Activated CD4-positive, alpha-beta T cell treated with anti-CD3 and anti-CD28 coated beads for 36 hours (primary cell): ENCODE measurements around the gene ANKRD44. TPM values are rescaled to one million over a fixed set of nuclear protein-coding genes. Genes with fewer than 3 reads are reported as not detected.

Experiments
- ATAC-seq: fragments of 200-7000 bp; cut with Tn5 transposase; one replicate; pipeline ENCODE4 v1.10.0; 2021; ENCODE audit warnings: mild to moderate bottlenecking, moderate library complexity
- CTCF ChIA-PET: fragments of 350-600 bp; sonication (Branson Sonifier 250); formaldehyde crosslinking; loops from one replicate; lab custom pipeline; 2021; ENCODE audit warnings: antibody characterized with exemption; lab: Charles Lee
- POLR2A ChIA-PET: fragments of 350-600 bp; sonication (Branson Sonifier 250); formaldehyde crosslinking; loops from one replicate; lab custom pipeline; 2021; ENCODE audit warnings: antibody characterized with exemption, inconsistent platforms; lab: Charles Lee
- DNase-seq: peaks from one replicate; pipeline ENCODE4 v3.0.0-alpha.2; 2020
- H3K27ac Mint-ChIP-seq: one replicate; pipeline ENCODE4 v1.8.0; 2021; ENCODE audit warnings: mixed read lengths
- H3K27me3 Mint-ChIP-seq: one replicate; pipeline ENCODE4 v1.8.0; 2021; ENCODE audit warnings: mixed read lengths
- H3K36me3 Mint-ChIP-seq: one replicate; pipeline ENCODE4 v1.8.0; 2021; ENCODE audit warnings: low read depth, mixed read lengths
- H3K4me1 Mint-ChIP-seq: one replicate; pipeline ENCODE4 v1.8.0; 2021; ENCODE audit warnings: mixed read lengths
- H3K4me3 Mint-ChIP-seq: one replicate; pipeline ENCODE4 v1.8.0; 2021; ENCODE audit warnings: mild to moderate bottlenecking, moderate library complexity, mixed read lengths
- H3K9me3 Mint-ChIP-seq: one replicate; pipeline ENCODE4 v1.8.0; 2021; ENCODE audit warnings: low read depth, mixed read lengths
- intact Hi-C, 2 experiments: fragments of 100-400 bp; cut with DNase I in 1 of 2; cut with micrococcal nuclease in 1 of 2; formaldehyde crosslinking; loops; one replicate each; pipeline versions ENCODE4 v1.14.2 to v1.15.1; 2022 to 2024; cut with DNase I, micrococcal nuclease
- total RNA-seq, 2 experiments: library from RNA; stranded (reverse); gene quantifications; one replicate each; pipeline ENCODE4 v1.2.3, GENCODE V29; 2021

ANKRD44 gene
- total RNA-seq, 2 experiments from 2014 or later: 122 to 181 TPM

DNA sequence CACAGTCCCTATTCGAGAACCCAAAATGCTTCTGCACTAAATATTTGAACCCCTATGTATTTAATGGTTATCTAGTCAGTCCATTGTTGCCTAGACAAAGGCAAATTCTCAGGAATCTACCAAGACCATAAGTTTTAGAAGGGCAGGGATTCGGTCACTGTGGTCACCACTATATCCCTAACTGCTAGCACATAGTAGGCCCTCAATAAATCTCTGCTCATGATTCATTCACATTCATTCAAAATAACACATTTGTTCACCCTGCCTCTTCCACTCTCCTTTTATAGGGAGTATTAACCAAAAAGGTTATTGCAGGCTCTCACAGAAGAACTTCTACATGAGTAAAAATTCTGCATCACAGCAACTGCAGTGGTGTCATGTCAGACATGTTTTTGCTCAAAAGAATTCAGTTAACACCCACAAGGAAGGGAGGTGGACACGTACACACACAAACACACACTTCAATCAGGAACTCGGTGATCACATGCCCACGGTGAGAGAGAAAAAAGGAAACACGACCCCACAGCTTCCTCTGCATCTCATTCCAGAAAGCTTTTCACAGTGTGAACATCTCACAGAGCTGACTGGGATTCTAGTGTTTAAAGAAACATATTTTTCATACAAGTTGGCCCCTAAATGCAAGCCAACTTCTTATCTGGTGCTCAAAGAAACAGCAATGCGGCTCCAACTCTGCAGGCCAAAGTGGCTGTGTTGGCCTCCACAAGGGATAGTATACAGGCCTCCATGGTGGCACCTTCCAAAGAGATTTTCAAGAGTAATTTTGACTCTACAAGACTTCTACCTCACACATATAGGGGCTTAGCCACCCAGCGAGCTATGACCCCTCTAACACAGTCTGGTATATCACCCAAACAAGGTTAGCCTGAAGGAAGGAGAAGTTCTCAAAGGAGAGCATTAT lies 98.0 kb downstream of the ANKRD44 start:
- no peak for ATAC-seq
- DNase-seq: no peak
- peaks cover 98% of the 10 kb centered on the region for H3K4me1 Mint-ChIP-seq
- H3K27ac Mint-ChIP-seq: peak overlapping the region; percentile 99
- intact Hi-C loops: loop anchor here in 1 of 2 experiments (2.0 to 10.0 kb wide), 2 partner anchors 84 to 958 kb away; no protein-coding TSS in a partner anchor
- H3K27me3 Mint-ChIP-seq: no peaks in the 10 kb centered on the region
- H3K4me3 Mint-ChIP-seq: peak overlapping the region; percentile 54
- peaks cover 7% of the 10 kb centered on the region for H3K36me3 Mint-ChIP-seq
- ChIA-PET CTCF (interaction anchor here (0.6 to 1.7 kb wide), 11 partner anchors 15 to 107 kb away, joined by 3 to 6 read pairs (median 4); no protein-coding TSS in a partner anchor), POLR2A (interaction anchor here (0.8 to 1.0 kb wide), 3 partner anchors 28 to 96 kb away, joined by 3 read pairs; no protein-coding TSS in a partner anchor)
- H3K9me3 Mint-ChIP-seq: no peaks in the 10 kb centered on the region

GRCh38 chr2:197211881-197212342 lies 98.7 kb downstream of the ANKRD44 start:
- H3K4me3 Mint-ChIP-seq: peak overlapping the region; percentile 45
- ChIA-PET POLR2A (interaction anchor here (0.6 to 1.0 kb wide), 4 partner anchors 28 to 96 kb away, joined by 3 read pairs; no protein-coding TSS in a partner anchor), CTCF (interaction anchor here (1.3 kb wide), 2 partner anchors 14 to 52 kb away, joined by 5 to 6 read pairs; no protein-coding TSS in a partner anchor)
- H3K9me3 Mint-ChIP-seq: no peaks in the 10 kb centered on the region
- H3K27me3 Mint-ChIP-seq: no peaks in the 10 kb centered on the region
- intact Hi-C loops: loop anchor here in 1 of 2 experiments (2.0 to 10.0 kb wide), 2 partner anchors 85 to 957 kb away; no protein-coding TSS in a partner anchor
- peak; percentile 52 for DNase-seq
- peaks cover 98% of the 10 kb centered on the region for H3K4me1 Mint-ChIP-seq
- peaks cover 7% of the 10 kb centered on the region for H3K36me3 Mint-ChIP-seq
- H3K27ac Mint-ChIP-seq: peak overlapping the region; percentile 99
- peak; percentile 20 for ATAC-seq

- H3K27me3 Mint-ChIP-seq: no peaks in the 10 kb centered on the region
- no peak for DNase-seq
- peak overlapping the region; percentile 99 for H3K27ac Mint-ChIP-seq
- H3K36me3 Mint-ChIP-seq: peaks cover 11% of the 10 kb centered on the region
- intact Hi-C loops: loop anchor here in 1 of 2 experiments (10.0 kb wide), 1 partner anchor 956 kb away; no protein-coding TSS in a partner anchor
- POLR2A ChIA-PET: interaction anchor here (2.4 kb wide), 1 partner anchor 12 kb away, joined by 17 read pairs; no protein-coding TSS in a partner anchor
- ATAC-seq: no peak
- peak overlapping the region; percentile 30 for H3K4me3 Mint-ChIP-seq
- H3K4me1 Mint-ChIP-seq: peaks cover 98% of the 10 kb centered on the region
- CTCF ChIA-PET: interaction anchor here (1.0 to 4.7 kb wide), 6 partner anchors 12 to 98 kb away, joined by 3 to 29 read pairs (median 4); no protein-coding TSS in a partner anchor
- H3K9me3 Mint-ChIP-seq: no peaks in the 10 kb centered on the region
These were observed 100.2 kb downstream of the ANKRD44 start for GRCh38 chr2:197210430-197210829.

DNA sequence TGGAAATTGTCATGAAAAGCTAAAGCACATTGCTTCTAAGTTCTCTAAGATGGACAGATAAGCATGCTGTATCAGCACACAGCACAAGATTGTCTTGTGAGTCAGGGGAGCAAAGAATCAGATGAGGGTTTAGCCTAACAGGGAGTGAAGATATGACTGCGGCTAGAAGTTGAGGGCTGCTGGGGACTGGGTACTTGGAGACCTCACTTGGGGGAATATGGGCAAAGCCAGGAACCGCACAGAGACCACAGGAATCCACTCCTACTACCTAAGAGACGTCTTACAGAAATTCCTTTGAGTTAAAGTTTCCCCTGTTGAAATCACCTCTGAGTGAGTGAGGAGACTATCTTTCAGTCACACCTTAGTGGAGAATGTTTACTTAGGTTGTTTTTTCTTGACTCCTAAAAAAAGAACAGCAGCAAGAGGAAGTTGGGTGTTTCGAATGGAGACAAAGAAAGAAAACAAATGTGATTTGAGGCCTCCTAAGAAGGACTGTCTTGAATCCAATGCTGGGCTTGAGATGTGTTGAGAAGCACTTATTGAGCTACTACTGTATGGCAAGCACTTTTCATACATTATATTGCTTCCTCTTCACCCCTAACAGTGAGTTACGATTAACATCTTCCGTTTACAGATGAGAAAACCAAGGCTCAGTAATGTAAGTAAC lies 100.7 kb downstream of the ANKRD44 start:
- peaks cover 11% of the 10 kb centered on the region for H3K36me3 Mint-ChIP-seq
- POLR2A ChIA-PET: interaction anchor here (1.0 to 2.4 kb wide), 3 partner anchors 11 to 95 kb away, joined by 3 to 17 read pairs (median 5); no protein-coding TSS in a partner anchor
- CTCF ChIA-PET: interaction anchor here (0.7 to 4.7 kb wide), 9 partner anchors 12 to 104 kb away, joined by 3 to 29 read pairs (median 4); no protein-coding TSS in a partner anchor
- intact Hi-C loops: loop anchor here (1.0 to 10.0 kb wide), 5 partner anchors 11 to 1035 kb away; partner anchors contain the start of gene STK17B (in 1 of the 2)
- peaks cover 98% of the 10 kb centered on the region for H3K4me1 Mint-ChIP-seq
- H3K9me3 Mint-ChIP-seq: no peaks in the 10 kb centered on the region
- DNase-seq (peak; percentile 82), ATAC-seq (peak; percentile 64)
- H3K27me3 Mint-ChIP-seq: no peaks in the 10 kb centered on the region
- H3K27ac Mint-ChIP-seq: peak overlapping the region; percentile 99
- peak overlapping the region; percentile 30 for H3K4me3 Mint-ChIP-seq

DNA sequence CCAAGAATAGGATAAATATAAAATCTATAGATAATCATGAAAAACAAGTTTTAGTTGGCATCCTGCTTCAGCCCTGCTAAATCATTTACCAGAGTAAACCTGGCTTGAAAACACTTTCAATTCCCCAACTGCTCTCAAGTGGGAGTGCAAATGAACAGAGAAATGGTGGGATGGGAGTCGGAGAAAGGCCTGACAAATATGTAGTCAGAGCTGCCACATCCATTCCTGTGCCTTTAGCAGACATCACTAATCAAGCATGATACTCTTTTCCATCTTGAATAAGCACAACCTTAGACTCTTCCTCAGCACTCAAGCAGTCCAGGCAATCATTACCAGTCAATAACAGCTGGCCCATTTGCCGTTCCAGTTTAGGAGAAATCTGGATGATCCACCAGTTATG lies 101.3 kb downstream of the ANKRD44 start:
- ChIA-PET CTCF (interaction anchor here (0.7 to 4.7 kb wide), 11 partner anchors 11 to 105 kb away, joined by 3 to 29 read pairs (median 3); no protein-coding TSS in a partner anchor), POLR2A (interaction anchor here (1.0 to 2.4 kb wide), 3 partner anchors 11 to 95 kb away, joined by 3 to 17 read pairs (median 5); no protein-coding TSS in a partner anchor)
- DNase-seq: no peak
- peak; percentile 6 for ATAC-seq
- Mint-ChIP-seq H3K4me1 (peaks cover 98% of the 10 kb centered on the region), H3K27ac (peak overlapping the region; percentile 99), H3K36me3 (peaks cover 14% of the 10 kb centered on the region), H3K9me3 (no peaks in the 10 kb centered on the region), H3K27me3 (no peaks in the 10 kb centered on the region), H3K4me3 (peak overlapping the region; percentile 30)
- intact Hi-C loops: loop anchor here (1.0 to 10.0 kb wide), 4 partner anchors 10 to 1034 kb away; partner anchors contain the start of gene STK17B (in 1 of the 2)

GRCh38 chr2:197208841-197209240 lies 101.7 kb downstream of the ANKRD44 start:
- Mint-ChIP-seq H3K27me3 (no peaks in the 10 kb centered on the region), H3K4me1 (peaks cover 97% of the 10 kb centered on the region), H3K36me3 (peaks cover 15% of the 10 kb centered on the region), H3K27ac (peak overlapping the region; percentile 99), H3K4me3 (peak overlapping the region; percentile 30), H3K9me3 (no peaks in the 10 kb centered on the region)
- ChIA-PET POLR2A (interaction anchor here (0.6 to 2.4 kb wide), 4 partner anchors 10 to 96 kb away, joined by 3 to 17 read pairs (median 5); no protein-coding TSS in a partner anchor), CTCF (interaction anchor here (0.6 to 4.7 kb wide), 10 partner anchors 11 to 117 kb away, joined by 3 to 29 read pairs (median 3); no protein-coding TSS in a partner anchor)
- peak; percentile 9 for ATAC-seq
- DNase-seq: no peak
- intact Hi-C loops: loop anchor here (1.0 to 10.0 kb wide), 4 partner anchors 10 to 1034 kb away; partner anchors contain the start of gene STK17B (in 1 of the 2)

- peak overlapping the region; percentile 30 for H3K4me3 Mint-ChIP-seq
- peaks cover 97% of the 10 kb centered on the region for H3K4me1 Mint-ChIP-seq
- no peaks in the 10 kb centered on the region for H3K27me3 Mint-ChIP-seq
- DNase-seq (peak; percentile 59), ATAC-seq (no peak)
- intact Hi-C loops: loop anchor here in 1 of 2 experiments (2.0 to 10.0 kb wide), 2 partner anchors 101 to 1033 kb away; partner anchors contain the start of gene STK17B
- ChIA-PET POLR2A (interaction anchor here (0.9 to 2.4 kb wide), 3 partner anchors 10 to 100 kb away, joined by 3 to 17 read pairs (median 5); no protein-coding TSS in a partner anchor), CTCF (interaction anchor here (0.6 to 4.7 kb wide), 10 partner anchors 10 to 118 kb away, joined by 3 to 29 read pairs (median 3); no protein-coding TSS in a partner anchor)
- peak overlapping the region; percentile 99 for H3K27ac Mint-ChIP-seq
- peaks cover 23% of the 10 kb centered on the region for H3K36me3 Mint-ChIP-seq
- no peaks in the 10 kb centered on the region for H3K9me3 Mint-ChIP-seq
These were observed 102.6 kb downstream of the ANKRD44 start for GRCh38 chr2:197208024-197208423.

GRCh38 chr2:197207598-197207997 lies 103.0 kb downstream of the ANKRD44 start:
- peak overlapping the region; percentile 99 for H3K27ac Mint-ChIP-seq
- DNase-seq (no peak), ATAC-seq (no peak)
- peaks cover 96% of the 10 kb centered on the region for H3K4me1 Mint-ChIP-seq
- H3K4me3 Mint-ChIP-seq: peak overlapping the region; percentile 30
- H3K36me3 Mint-ChIP-seq: peaks cover 26% of the 10 kb centered on the region
- no peaks in the 10 kb centered on the region for H3K27me3 Mint-ChIP-seq
- intact Hi-C loops: loop anchor here in 1 of 2 experiments (10.0 kb wide), 1 partner anchor 1033 kb away; the partner anchor contains the start of gene STK17B
- no peaks in the 10 kb centered on the region for H3K9me3 Mint-ChIP-seq
- CTCF ChIA-PET: interaction anchor here (0.6 to 4.7 kb wide), 9 partner anchors 9 to 450 kb away, joined by 3 to 29 read pairs (median 3); no protein-coding TSS in a partner anchor
- POLR2A ChIA-PET: interaction anchor here (0.6 to 2.0 kb wide), 3 partner anchors 97 to 135 kb away, joined by 3 to 5 read pairs (median 3); no protein-coding TSS in a partner anchor

DNA sequence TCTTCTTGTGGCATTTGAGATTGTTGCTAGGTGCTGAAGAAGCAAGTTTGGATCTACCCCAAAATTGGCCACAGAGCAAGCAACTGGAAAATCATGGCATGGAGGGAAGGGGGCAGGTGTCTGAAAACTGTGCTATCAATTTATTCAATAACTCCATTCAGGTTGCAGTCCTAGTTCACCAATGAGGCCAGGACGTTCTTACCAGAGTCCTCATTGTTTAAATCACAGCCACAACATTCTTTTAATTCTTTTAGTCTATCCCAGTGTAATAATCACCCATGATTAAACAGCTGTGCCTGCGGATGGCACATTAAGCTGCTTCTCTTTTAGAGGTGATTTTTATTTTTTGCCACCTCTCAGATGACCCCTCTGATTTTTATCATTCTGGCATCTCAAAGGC lies 103.5 kb downstream of the ANKRD44 start:
- intact Hi-C loops: loop anchor here in 1 of 2 experiments (10.0 kb wide), 1 partner anchor 1032 kb away; the partner anchor contains the start of gene STK17B
- DNase-seq (no peak), ATAC-seq (no peak)
- H3K4me3 Mint-ChIP-seq: peak overlapping the region; percentile 30
- H3K27ac Mint-ChIP-seq: peak overlapping the region; percentile 99
- POLR2A ChIA-PET: interaction anchor here (0.6 to 0.9 kb wide), 2 partner anchors 101 to 135 kb away, joined by 3 read pairs; no protein-coding TSS in a partner anchor
- peaks cover 2% of the 10 kb centered on the region for H3K9me3 Mint-ChIP-seq
- CTCF ChIA-PET: interaction anchor here (0.6 to 4.7 kb wide), 13 partner anchors 9 to 451 kb away, joined by 3 to 29 read pairs (median 3); no protein-coding TSS in a partner anchor
- peaks cover 29% of the 10 kb centered on the region for H3K36me3 Mint-ChIP-seq
- no peaks in the 10 kb centered on the region for H3K27me3 Mint-ChIP-seq
- peaks cover 95% of the 10 kb centered on the region for H3K4me1 Mint-ChIP-seq
